Ureter (tissue), 1 donor: Measurements from ENCODE around the gene DELE1. TPM values are rescaled to one million over a fixed set of nuclear protein-coding genes. Genes with fewer than 3 reads are reported as not detected.

ENCODE experiments used
- DNase-seq: peaks from one replicate; pipeline ENCODE4 v3.0.0-alpha.2; 2020; ENCODE audit warnings: low spot score
- total RNA-seq: library from RNA; stranded (reverse); gene quantifications from one replicate; pipeline ENCODE4 v1.2.4, GENCODE V29; 2023
- donor health status: DM: yes; HTN: yes; CAD: no.

DELE1 gene
- total RNA-seq, 1 donor from 2014 or later: 109 TPM

DNA sequence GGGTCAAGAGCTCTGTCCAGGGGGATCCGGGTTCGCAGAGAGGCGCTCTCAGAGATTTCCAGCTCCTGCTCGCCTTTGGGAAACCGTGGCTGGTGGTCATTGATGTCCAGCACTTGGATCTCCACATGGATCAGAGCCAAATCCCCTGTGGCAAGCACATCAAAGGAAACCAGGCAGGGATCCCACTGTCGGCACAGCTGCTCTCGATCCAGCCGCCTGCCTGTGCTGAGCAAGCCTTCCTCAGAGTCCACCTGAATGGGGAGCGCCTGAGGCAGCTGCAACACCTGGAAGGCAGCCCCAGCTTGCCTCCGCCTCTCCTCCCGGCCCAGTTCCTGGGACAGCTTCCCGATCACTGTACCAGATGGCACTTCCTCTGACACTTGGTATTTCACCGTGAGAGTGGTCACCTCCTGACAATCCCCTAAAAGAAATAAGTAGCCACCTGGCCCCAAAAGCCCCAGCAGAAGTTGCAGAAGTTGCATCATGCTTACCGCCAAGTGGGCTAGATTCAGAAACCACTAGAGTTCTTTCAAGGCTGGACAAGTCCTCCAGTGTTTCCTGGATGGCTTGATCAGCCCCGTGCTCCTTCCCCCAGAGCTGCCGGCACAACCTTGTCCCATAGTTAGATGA lies 33.8 kb downstream of the DELE1 start:
- no peak for DNase-seq

DNA sequence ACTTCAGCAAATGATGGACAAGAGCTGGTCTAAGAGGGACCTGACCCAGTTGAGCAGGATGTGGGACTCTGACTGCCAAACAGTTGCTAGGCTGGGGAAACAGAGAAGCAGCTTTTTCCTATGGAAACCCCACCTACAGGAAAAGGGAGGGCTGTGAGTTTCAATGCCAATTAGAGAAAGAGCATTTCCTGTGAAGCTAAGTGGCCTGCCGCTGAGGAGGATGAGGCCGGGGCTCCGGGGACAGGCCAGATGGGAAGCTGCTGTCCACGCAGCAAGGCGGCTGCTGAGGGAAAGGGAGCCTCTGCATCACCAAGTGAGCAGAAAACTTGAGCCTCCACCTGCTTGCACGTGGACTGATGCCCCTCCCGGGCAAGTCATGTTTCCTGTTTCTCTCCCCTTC lies 34.4 kb downstream of the DELE1 start, which contains the start of gene PCDH12:
PCDH12 (minus strand) TSS at position 90 of the 400 bp plus-strand sequence. CDS start 351 bp downstream, outside the sequence.
- no peak for DNase-seq

DNA sequence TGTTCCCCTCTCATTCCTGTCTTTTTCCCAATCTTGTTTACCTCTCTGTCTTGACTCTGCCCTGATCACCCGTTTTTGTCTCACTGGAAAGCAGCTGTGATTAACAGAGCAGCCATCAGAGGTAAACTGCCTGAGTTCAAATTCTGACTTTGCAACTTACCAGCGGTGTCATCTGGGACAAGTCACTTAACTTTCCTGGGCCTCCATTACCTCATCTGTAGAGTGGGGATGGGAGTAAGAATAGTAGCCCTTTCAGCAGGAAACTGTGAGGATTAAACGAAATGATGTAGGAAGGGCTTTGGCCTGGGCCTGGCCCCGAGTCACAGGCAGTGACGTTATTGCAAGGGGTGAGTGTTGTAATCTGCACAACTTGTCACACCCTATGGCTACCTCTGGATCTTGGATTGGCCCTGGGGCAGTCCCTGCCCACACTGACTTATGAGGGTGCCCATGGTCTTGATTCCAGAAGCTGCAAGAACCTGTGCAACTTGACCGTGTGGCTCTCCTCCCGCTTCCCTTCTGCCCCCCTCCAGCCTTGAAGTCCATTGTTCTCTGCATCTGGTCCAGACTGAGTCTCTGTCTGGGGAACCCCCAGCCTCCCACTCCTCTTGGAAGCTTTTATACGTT lies 35.0 kb downstream of the DELE1 start:
- no peak for DNase-seq

DNA sequence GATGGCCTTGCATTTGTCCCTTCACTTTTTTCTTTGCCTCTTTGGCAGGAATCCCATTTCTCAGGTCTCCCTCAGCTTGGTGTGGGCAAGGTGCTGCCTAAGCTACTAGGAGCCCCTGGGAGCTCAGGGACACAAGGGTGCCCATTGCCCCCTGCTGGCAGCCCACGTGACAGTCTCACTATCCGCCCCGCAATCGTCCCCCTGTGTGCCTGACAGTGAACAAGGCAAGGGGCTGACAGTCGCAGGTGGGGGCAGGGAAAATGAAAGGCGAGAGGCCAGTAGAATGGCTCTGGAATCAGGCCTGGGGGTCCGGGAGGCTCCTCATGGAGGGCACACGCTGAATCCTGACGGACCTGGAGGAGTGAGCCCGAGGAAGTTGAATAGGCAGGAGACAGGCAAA lies 36.3 kb downstream of the DELE1 start:
- no peak for DNase-seq

DNA sequence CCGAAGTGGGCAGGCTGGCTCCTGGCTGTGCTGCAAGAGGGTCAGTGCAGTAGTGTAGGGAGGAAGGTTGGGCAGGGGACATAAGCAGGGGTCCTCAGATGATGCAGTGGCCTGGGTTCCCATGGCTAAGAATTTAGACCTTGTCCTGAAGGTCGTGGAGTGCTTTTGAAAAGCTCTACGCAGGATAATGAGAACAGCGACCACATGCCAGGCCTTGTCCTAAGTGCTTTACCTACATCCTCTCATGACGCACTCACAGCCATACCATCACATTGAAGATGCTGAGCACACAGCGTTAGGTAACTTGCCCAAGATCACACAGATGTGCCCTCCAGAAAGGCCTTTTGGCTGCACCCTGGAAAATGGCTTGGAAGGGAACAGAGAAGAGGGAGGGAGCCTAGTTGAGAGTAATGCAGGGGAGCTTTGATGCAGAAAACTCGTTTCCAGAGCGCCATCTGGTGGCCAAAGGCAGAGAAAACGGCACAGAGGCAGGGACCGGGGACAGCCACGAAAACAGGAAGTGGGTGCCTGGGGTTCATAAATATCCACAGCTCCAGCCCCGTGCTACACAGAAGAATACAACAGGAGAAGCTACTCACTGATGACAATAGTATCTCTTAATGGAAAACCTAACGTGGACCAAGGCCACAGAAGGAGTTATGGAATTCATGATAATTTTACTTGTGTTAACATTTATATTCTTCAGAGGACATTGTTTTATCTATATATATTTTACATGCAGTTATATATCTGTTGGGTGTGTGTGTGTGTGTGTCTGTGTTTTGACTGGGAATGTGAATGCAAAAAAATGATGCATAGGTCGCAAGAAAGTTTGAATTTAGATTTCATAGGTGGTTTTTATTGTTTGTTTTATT lies 37.0 kb downstream of the DELE1 start:
- peak; percentile 92 for DNase-seq

DNA sequence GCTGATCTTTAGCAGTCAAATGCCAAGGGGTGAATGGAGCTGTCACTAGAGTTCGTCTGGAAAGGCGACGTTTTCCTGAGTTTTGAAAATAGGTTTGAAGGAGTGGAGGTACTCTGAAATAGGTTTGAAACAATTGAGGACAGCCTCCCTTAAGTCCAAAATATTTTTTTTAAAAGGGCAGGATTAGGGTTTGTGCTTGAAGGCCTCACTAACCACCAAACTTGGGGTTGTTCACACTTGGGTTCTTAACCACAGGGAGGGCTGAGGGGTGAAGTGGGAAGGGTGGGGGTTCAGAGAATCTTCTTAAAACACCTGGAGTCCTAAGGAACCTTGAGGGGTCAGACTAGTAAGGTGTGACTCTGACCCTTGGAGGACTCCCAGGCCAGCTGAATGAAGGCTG lies 37.8 kb downstream of the DELE1 start:
- DNase-seq: no peak

DNA sequence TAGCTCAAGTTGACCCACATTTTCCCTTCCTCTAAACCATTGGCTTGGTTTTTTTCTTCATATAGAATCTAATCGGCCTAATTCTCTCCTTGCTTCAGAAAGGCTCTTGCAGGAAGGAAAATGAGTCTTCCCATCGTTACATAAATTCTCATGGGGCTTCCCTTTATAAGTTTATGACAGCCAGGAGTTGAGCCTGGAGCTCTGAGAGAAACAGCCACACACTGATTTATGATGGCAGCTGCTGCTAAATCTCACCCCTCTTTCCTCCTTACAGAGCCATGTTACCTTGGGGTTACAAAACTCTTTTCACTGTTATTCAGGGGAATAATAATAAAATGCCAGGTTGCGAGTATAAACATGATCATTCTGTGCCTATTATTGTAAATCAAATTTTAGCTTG lies 40.0 kb downstream of the DELE1 start:
- DNase-seq: no peak

DNA sequence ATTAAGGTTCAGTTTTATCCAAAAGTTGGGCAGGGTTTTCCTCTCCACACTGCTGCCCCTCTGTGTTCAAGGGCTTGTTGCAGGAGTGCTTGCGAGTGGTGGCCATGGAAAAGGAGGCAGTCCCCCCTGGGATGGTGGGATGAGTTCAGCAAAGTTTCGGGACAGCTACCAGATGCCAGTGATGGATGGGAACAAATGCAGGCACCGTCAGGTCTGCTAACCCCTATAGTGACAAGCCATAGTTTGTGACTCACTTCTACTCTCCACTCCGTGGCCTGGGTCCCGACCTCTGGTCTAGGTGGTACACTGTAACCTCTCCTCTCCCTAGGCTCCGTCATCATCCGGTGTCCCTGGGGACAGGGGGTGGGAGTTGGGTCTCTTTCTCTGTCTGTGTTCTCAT lies 41.4 kb downstream of the DELE1 start:
- no peak for DNase-seq

DNA sequence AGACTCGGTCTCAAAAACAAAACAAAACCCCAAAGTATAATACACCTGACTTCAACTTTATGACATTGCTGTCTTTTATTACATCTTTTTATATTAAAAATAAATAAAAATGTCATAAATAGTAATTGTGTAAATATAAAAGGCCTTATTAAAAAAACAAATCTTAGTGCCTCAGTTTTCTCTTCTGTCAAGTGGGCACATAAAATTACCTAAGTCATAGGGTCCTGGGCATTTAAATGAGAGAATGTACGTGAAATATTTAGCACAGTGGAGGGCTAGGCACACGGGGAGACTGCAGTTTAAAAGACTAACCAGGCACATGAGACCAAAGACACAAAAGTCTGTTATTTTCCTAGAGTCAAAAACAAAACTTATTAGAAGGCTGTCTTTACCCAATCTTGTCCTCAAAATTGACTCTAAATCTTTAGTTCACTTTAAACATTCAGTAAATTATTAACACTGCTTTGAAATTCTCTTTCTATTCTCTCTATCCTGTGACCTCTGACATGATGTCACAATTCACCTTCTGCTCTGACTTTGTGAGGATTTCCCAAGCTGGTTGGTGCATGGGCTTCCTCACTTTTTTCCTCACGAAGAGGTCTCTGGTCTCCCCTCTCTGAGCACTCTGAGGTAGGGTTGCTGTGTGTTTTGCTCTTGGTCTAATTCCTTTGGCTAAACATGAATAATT lies 42.7 kb downstream of the DELE1 start:
- DNase-seq: no peak

DNA sequence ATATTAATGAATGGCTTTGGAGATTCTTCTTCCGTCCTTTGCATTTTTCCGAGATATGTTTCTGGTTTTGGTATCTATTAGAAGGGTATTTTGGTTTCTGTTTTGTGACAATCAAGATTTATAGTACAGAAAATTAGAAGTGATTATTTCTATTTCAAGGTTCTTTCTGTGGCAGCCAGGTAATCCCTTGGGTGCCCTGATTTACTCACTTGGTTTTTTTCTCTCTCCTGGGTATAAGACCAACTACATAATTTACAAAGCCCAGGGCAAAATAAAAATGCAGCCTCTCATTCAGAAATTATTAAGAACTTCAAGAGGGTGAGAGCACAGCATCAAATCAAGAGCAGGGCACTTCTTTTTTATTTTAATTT lies 43.3 kb downstream of the DELE1 start:
- no peak for DNase-seq

DNA sequence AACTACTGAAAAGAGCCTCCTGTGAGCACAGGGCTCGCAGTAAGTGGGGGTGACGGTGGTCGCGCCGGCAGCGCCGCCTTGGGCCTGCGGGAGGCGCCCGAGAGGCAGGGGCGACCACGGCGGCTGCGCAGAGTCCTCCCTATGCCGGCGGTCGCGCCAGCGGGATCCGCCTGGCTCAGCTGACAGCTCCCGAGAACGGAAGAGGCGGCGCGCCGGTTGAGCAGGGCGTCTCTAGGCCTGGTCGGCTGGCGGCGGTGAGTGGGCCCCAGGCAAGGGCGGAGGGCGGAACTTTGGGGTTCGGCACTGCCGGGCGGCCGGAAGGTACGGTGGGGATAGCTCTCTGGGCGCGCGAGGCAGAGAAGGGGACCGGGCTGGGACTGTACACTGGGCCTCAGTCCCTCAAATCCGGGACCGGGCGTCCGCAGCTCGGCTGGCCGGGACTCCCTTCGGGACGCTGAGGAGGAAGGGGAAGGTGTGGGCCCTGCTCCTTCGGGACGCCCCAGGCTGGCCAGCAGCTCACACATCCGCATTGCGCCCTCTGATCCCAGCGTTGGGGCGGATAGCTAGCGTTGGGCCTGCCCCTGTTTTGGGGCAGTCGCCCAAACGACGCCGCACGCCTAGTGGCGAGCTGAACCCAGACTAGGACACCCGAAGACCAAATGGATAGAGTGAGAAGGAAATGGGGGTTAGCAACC lies 45.4 kb downstream of the DELE1 start, which contains the start of gene RNF14:
RNF14 (plus strand) TSS at position 192 of the 695 bp plus-strand sequence. CDS start 4,484 bp downstream, outside the sequence.
- peak; percentile 94 for DNase-seq

DNA sequence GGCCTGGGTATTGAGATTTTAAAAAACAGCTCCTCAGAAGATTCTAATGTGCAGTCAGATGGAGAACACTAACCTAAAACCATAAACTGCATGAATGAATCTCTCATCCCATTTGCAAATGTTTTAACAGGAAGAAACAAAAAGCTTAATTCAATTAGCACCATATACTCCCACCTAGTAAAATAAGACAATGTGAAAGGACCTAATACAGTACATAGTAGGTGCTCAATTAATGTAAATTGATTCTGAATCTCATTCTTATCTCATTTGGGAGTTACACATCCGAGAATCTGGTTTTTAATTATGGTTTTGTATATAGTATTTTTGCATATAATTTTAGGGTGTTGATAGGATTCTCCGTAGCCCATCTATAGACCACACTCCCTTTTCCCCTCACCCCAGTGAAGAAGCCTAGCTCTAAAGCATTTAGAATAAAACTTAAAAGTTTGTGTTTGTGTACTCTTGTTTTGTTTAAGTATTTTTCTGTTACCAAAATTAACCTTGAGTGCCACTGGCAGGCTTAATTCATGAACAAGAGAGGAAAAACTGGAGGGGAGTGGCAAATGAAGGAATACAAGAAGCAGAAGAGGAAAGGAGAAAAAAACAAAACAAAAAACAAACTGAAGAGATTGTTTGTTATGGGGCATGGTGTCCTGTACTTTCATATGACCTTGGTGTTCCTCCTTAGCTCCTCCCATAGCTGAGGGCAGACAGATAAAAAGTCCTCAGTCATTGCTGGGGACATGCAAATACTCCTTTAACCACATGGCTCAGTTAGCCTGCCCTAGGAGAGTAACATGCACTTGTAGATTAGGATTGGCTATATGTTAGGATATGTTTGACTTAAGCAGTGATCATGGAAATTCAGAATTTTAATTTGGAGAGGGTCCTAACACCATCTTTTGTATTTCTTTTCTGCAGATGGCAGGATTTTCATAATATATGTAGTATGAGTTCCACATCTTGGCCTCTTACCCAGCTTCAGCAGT lies 46.4 kb downstream of the DELE1 start:
- no peak for DNase-seq

DNA sequence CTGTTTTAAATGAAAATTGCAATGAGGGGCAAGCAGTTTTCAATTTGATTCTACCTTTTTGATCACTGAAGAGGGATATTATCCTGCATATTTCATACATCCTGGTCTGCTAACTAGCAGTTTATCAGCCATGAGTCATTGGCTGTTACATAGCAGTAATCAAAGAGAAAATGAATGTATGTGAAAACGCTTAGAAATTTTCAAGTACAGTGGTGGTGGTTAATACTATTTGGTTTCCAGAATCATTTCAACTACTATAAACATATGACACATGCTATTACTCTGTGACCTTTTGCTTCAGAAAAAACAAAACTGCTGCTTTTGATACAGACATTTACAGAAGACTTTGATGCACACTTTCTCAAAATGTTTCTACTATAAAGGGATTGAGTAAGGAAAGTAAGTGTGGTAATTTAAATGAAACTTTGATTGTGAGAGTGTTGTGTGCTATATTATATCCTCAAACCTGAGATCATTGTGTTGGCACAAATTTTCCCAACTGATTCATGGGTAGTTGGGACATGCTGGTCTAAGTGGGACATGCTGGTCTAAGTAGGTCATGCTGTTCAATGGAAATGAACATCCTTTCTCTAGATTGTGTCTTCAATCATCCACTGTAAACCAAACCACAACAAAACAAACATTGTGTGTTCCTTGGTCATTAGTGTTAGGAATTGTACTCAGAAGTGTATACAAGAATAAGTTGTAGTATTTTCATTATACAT lies 50.4 kb downstream of the DELE1 start:
- DNase-seq: no peak

DNA sequence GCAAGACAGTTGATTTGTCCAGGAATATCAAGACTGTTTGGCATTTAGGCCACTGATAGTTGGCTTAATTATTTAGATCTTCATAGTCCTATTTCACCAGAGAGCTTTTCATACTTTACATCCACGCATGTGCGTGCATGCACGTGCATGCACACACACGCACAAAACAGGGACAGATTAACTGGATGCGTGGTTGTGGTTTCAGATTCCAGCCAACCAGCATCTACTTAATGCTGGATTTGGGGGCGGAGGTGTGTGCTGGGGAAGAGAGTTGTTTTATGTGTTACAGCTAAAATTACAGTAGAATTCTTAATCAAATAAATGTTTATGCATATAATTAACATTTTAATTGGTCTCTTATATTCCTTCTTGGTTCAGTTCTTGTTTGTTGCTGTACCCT lies 52.5 kb downstream of the DELE1 start:
- no peak for DNase-seq

DNA sequence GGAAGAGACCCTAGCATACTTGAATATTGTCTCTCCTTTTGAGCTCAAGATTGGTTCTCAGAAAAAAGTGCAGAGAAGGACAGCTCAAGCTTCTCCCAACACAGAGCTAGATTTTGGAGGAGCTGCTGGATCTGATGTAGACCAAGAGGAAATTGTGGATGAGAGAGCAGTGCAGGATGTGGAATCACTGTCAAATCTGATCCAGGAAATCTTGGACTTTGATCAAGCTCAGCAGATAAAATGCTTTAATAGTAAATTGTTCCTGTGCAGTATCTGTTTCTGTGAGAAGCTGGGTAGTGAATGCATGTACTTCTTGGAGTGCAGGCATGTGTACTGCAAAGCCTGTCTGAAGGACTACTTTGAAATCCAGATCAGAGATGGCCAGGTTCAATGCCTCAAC lies 54.7 kb downstream of the DELE1 start:
- no peak for DNase-seq

DNA sequence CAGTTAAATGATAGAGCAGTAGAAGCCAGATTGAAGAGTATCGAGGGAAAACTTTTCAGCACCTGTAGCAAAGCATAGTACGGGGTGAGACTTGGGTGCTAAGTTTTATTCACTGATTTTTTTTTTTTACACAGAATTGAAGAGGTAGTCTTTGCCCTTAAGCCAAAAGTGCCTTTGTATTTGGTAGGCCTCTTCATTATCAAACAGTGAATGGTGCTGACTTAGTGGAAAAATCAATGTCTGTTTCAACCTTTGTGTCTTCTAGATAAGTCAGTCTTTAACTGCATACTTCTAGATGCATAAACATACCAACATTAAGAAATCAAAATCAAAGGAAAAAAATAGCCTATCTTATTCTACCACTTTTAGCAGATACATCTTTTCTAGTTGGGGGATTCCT lies 59.0 kb downstream of the DELE1 start:
- DNase-seq: no peak

DNA sequence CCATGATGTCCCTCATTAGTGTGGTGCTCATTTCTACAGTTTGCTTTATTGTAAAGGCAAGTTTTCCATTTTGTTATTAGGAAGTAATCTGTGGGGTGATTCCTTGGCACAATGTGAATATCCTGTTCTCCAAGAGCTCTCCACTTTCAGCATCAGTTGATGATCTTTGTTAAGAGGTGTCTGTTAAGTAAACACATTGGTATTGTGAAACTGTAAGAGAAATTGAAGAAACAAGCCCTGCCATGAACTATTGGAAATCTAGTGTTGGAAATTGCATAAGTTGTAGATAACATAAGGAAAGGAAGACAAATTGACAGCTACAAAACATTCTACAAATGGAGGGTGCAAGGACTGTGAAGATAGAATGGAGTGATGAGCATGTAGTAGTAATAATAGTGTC lies 62.4 kb downstream of the DELE1 start:
- no peak for DNase-seq

DNA sequence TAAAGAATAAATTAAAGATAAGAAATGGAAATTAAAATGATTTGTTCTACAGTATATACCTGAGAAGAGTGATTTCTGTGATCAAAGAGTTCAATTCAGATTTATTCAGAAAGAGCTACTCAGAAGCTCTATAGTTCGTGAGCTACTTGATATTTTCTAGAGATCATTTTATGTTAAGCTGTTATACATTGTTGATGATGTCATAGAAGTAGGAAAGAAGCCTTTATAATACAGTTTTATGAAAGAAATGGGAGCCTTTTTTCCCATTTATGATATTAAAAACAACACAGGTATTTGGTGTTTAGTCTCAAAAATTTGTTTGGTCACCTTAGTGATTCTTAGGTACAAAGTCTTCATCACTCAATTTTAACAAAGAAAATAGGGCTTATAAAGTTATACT lies 66.0 kb downstream of the DELE1 start:
- no peak for DNase-seq
